K562 (cell line): ENCODE results near the gene VPS26A. TPM values are rescaled to one million over a fixed set of nuclear protein-coding genes. Genes with fewer than 3 reads are reported as not detected.

ENCODE experiments used
- ARNT ChIP-seq, 2 experiments: fragments of 450-650 bp; IDR thresholded peaks; 2 replicates each; pipeline ENCODE4 v1.6.1; 2016; ENCODE audit warnings: mild to moderate bottlenecking in 1 of 2
- BRD9 ChIP-seq: fragments of 450-650 bp; IDR thresholded peaks from 2 replicates; pipeline ENCODE4 v1.6.1; 2018; ENCODE audit warnings: low read depth; ENCODE audit not compliant: partially characterized antibody
- CBFB ChIP-seq: sonication (generic); formaldehyde crosslinking; IDR thresholded peaks from 2 replicates; pipeline ENCODE4 v1.4.0; 2020; ENCODE audit warnings: mild to moderate bottlenecking, missing genetic modification reagents
- CREBBP ChIP-seq: IDR thresholded peaks from one replicate; pipeline ENCODE4 v1.6.1; 2012; ENCODE audit warnings: low read depth, mild to moderate bottlenecking, control low read depth, inconsistent platforms, low read length
- CTCF ChIP-seq, 3 experiments: IDR thresholded peaks in 2 of 3; conservative IDR thresholded peaks in 1 of 3; 2 replicates each; pipeline ENCODE4 v1.5.1; 2011 to 2012; ENCODE audit warnings: low read length in 3 of 3, mild to moderate bottlenecking in 3 of 3, control low read depth in 2 of 3, improper control_type of control experiment in 1 of 3, inconsistent platforms in 1 of 3, low read depth in 1 of 3, mixed read lengths in 1 of 3, moderate library complexity in 1 of 3; ENCODE audit not compliant: insufficient read depth in 2 of 3
- ELK3 ChIP-seq: fragments of 450-650 bp; formaldehyde crosslinking; IDR thresholded peaks from 2 replicates; pipeline ENCODE4 v1.4.0; 2020; ENCODE audit warnings: mild to moderate bottlenecking
- ESRRA ChIP-seq: fragments of 450-650 bp; IDR thresholded peaks from 2 replicates; pipeline ENCODE4 v1.6.1; 2014; ENCODE audit warnings: low read depth, mild to moderate bottlenecking, moderate library complexity, borderline replicate concordance
- FOS ChIP-seq: IDR thresholded peaks from 3 replicates; pipeline ENCODE4 v1.6.1; 2011; ENCODE audit not compliant: insufficient read length; ENCODE audit errors: extremely low read depth
- FOXP1 ChIP-seq: sonication (generic); formaldehyde crosslinking; IDR thresholded peaks from 2 replicates; pipeline ENCODE4 v1.8.0; 2022; ENCODE audit warnings: mild to moderate bottlenecking, missing genetic modification reagents
- HNRNPUL1 ChIP-seq: fragments of 200-400 bp; formaldehyde crosslinking; IDR thresholded peaks from 2 replicates; pipeline ENCODE4 v1.6.1; 2017; ENCODE audit warnings: low read length
- MYC ChIP-seq, 2 experiments: fragments of 250-450 bp in 1 of 2; sonication (Bioruptor Pico) in 1 of 2; IDR thresholded peaks; 2 replicates each; pipeline versions ENCODE4 v1.5.1 to v1.6.1; 2012 to 2021; ENCODE audit warnings: low read depth in 2 of 2, borderline replicate concordance in 1 of 2, improper control_type of control experiment in 1 of 2, low read length in 1 of 2, mild to moderate bottlenecking in 1 of 2, moderate library complexity in 1 of 2
- OTX1 ChIP-seq: fragments of 450-650 bp; formaldehyde crosslinking; IDR thresholded peaks from 2 replicates; pipeline ENCODE4 v1.4.0; 2022; ENCODE audit warnings: mild to moderate bottlenecking
- SLC30A9 ChIP-seq: fragments of 250-450 bp; sonication (Bioruptor Pico); IDR thresholded peaks from 2 replicates; pipeline ENCODE4 v1.8.0; 2022; ENCODE audit warnings: mild to moderate bottlenecking, moderate library complexity
- SMARCC2 ChIP-seq: fragments of 450-650 bp; IDR thresholded peaks from 2 replicates; pipeline ENCODE4 v1.6.1; 2017; ENCODE audit warnings: antibody characterized with exemption, moderate library complexity, mild to moderate bottlenecking, low read depth
- TAF15 ChIP-seq: fragments of 200-400 bp; formaldehyde crosslinking; IDR thresholded peaks from 2 replicates; pipeline ENCODE4 v1.6.1; 2017; ENCODE audit warnings: mild to moderate bottlenecking, low read depth, low read length, moderate library complexity
- YY1 ChIP-seq, 3 experiments: IDR thresholded peaks; 2 replicates each; pipeline ENCODE4 v1.6.1; 2011; ENCODE audit warnings: low read length in 2 of 3, mild to moderate bottlenecking in 2 of 3, moderate library complexity in 2 of 3, borderline replicate concordance in 1 of 3, control low read depth in 1 of 3, low read depth in 1 of 3; ENCODE audit not compliant: insufficient read depth in 3 of 3, insufficient replicate concordance in 2 of 3, control insufficient read depth in 1 of 3, insufficient read length in 1 of 3; ENCODE audit errors: extremely low read depth in 1 of 3
- ZC3H4 ChIP-seq: sonication (generic); formaldehyde crosslinking; IDR thresholded peaks from 2 replicates; pipeline ENCODE4 v1.9.0; 2021; ENCODE audit warnings: missing genetic modification reagents, borderline replicate concordance
- ZNF277 ChIP-seq: fragments of 250-450 bp; sonication (Bioruptor Pico); IDR thresholded peaks from 2 replicates; pipeline ENCODE4 v1.8.0; 2022; ENCODE audit warnings: inconsistent platforms, mild to moderate bottlenecking, moderate library complexity, borderline replicate concordance
- ZNF511 ChIP-seq: sonication (generic); formaldehyde crosslinking; IDR thresholded peaks from 2 replicates; pipeline ENCODE4 v1.8.0; 2022; ENCODE audit warnings: mild to moderate bottlenecking, missing genetic modification reagents
- ZNF512 ChIP-seq: IDR thresholded peaks from 2 replicates; pipeline ENCODE4 v1.6.1; 2016; ENCODE audit warnings: missing genetic modification characterization, missing compliant biosample characterization
- ZNF77 ChIP-seq: fragments of 250-450 bp; sonication (Bioruptor Pico); IDR thresholded peaks from 2 replicates; pipeline ENCODE4 v1.5.0; 2020
- polyA plus RNA-seq, 8 experiments: library from polyadenylated mRNA; depleted of rRNA in 4 of 8; stranded (reverse) in 5 of 8; unstranded in 3 of 8; fragments of >200 nt; fragmentation: Nextera tagmentation in 2 of 8; fragmentation: Illumina TruSeq in 1 of 8; extraction: Ambion mirVana in 2 of 8; extraction: Trizol in 1 of 8; gene quantifications; 2 replicates each; pipeline versions ENCODE4 v1.2.1 to v1.2.3, GENCODE V29; 2011 to 2014; ENCODE audit warnings: inconsistent platforms in 1 of 8, missing spikeins in 1 of 8
- total RNA-seq, 7 experiments: library from RNA; depleted of rRNA in 6 of 7; stranded (reverse); fragments of >200 nt in 6 of 7; fragmentation: Illumina TruSeq in 2 of 7; extraction: Trizol in 2 of 7; gene quantifications; 2 replicates each; pipeline versions ENCODE4 v1.2.1 to v1.2.3, GENCODE V29; 2011 to 2021; ENCODE audit warnings: low replicate concordance in 1 of 7

VPS26A gene
- total and polyA plus RNA-seq, 9 of the 15 experiments (the other 6 are each of a cell fraction or from before 2014, with no cell fraction given) = 47.1 to 137 (median 69.3) TPM

- TF ChIP-seq CBFB (CRISPR knock-in tag) (no peak), ZNF511 (0 out of 2 replicates have a peak, but pooled peaks have one; percentile 28), ARNT (IDR thresholded peaks at IDR 0.05) (0 out of 4 replicates have a peak, but pooled peaks of 1 of the 2 experiments have one; percentile 32), FOS (no peak), CTCF (IDR thresholded peaks at IDR 0.05 in 2 of 3, conservative IDR thresholded peaks at IDR 0.05 in 1 of 3; ENCODE audit: insufficient read depth in 2 of 3, low read depth in 1 of 3, low read length in 3 of 3) (peak in 2 of 3 experiments; percentile 64 to 73; a peak in 4 of 6 replicates), ESRRA (peak; percentile 4; the same call in 1 of the 2 replicates), ZNF512 (no peak), ELK3 (0 out of 2 replicates have a peak, but pooled peaks have one; percentile 27), HNRNPUL1 (no peak), YY1 (IDR thresholded peaks at IDR 0.05; ENCODE audit: borderline replicate concordance in 1 of 3, control insufficient read depth in 1 of 3, extremely low read depth in 1 of 3, insufficient read depth in 3 of 3, insufficient read length in 1 of 3, insufficient replicate concordance in 2 of 3, low read depth in 1 of 3, low read length in 2 of 3) (peak in 1 of 3 experiments; percentile 2), SLC30A9 (CRISPR knock-in tag) (no peak), OTX1 (CRISPR knock-in tag) (no peak), MYC (IDR thresholded peaks at IDR 0.05; ENCODE audit: low read depth, low read length) (no peak), MYC (CRISPR knock-in tag; IDR thresholded peaks at IDR 0.05; ENCODE audit: borderline replicate concordance, low read depth) (0 out of 2 replicates have a peak, but pooled peaks have one; percentile 34), BRD9 (peak; percentile 78), SMARCC2 (0 out of 2 replicates have a peak, but pooled peaks have one; percentile 66), ZNF77 (CRISPR knock-in tag) (no peak), CREBBP (no peak), TAF15 (no peak), ZNF277 (CRISPR knock-in tag) (no peak), FOXP1 (CRISPR knock-in tag) (no peak), ZC3H4 (CRISPR knock-in tag) (peak; percentile 86; the same call in 1 of the 2 replicates)
Measured at GRCh38 chr10:69123306-69123746, 652 bp upstream of the VPS26A start (continued).
